Pancreas (tissue), 10 donors: ENCODE data around the gene PCCA. TPM values are rescaled to one million over a fixed set of nuclear protein-coding genes. Genes with fewer than 3 reads are reported as not detected.

Experiments used
- ATAC-seq, 4 donors: fragments of 200-7000 bp; cut with Tn5 transposase; one replicate each; pipeline versions ENCODE4 v1.8.0 to v1.9.1; 2020; ENCODE audit warnings: mild to moderate bottlenecking in 4 of 4, moderate library complexity in 4 of 4
- DNase-seq, 6 donors: peaks; one replicate each; pipeline ENCODE4 v3.0.0-alpha.2; 2020
- FAIRE-seq: peaks from 2 replicates; lab custom pipeline; 2012; peaks lifted over from hg19 to GRCh38; lab: Jason Lieb, UNC
- H3K27ac ChIP-seq, 4 donors: fragments of 200-600 bp; sonication (generic); 1 replicate in 3 of 4; 2 replicates in 1 of 4; pipeline versions ENCODE4 v1.5.0 to v1.8.0; 2020
- H3K27me3 ChIP-seq, 4 donors: fragments of 200-600 bp; one replicate each; pipeline ENCODE4 v1.8.0; 2021
- H3K36me3 ChIP-seq, 3 donors: fragments of 200-600 bp; sonication (generic) in 1 of 3; one replicate each; pipeline versions ENCODE4 v1.5.0 to v1.8.0; 2020 to 2021
- H3K4me1 ChIP-seq, 3 donors: fragments of 200-600 bp; one replicate each; pipeline ENCODE4 v1.8.0; 2021
- H3K4me3 ChIP-seq, 4 donors: fragments of 200-600 bp; sonication (generic) in 2 of 4; one replicate each; pipeline versions ENCODE4 v1.5.0 to v1.8.0; 2020 to 2021
- H3K9me3 ChIP-seq, 4 donors: fragments of 200-600 bp; one replicate each; pipeline ENCODE4 v1.8.0; 2021
- CTCF ChIP-seq, 4 donors: fragments of 200-600 bp; sonication (generic) in 3 of 4; IDR thresholded peaks; one replicate each; pipeline versions ENCODE4 v1.5.0 to v1.8.0; 2021; ENCODE audit warnings: antibody characterized with exemption in 4 of 4
- WGBS, 2 donors: extraction: QIAGEN DNeasy Blood & Tissue Kit; methylation state at CpG; one replicate each; pipeline ENCODE4 v1.1.7; 2013; 5-methylcytosine and 5-hydroxymethylcytosine counted together
- intact Hi-C, 3 donors: fragments of 100-400 bp; cut with DNase I; formaldehyde crosslinking; loops; one replicate each; pipeline versions ENCODE4 v1.11.1 to v1.14.2; 2022
- polyA plus RNA-seq, 2 donors: library from polyadenylated mRNA; stranded (reverse); fragments of 200-250 nt; gene quantifications; one replicate each; pipeline ENCODE4 v1.2.3, GENCODE V29; 2013
- total RNA-seq, 6 donors: library from RNA; stranded (reverse); fragmentation: NEBNext Ultra II Directional in 4 of 6; extraction: Animal tissue kit (Norgen Biotek cat#: 25700) in 4 of 6; gene quantifications; one replicate each; pipeline versions ENCODE4 v1.2.1 to v1.2.4, GENCODE V29; 2021 to 2023
- donor health status: healthy with polysubstance abuse.
- donor health status: DM: no; HTN: no; CAD: no; lungs with moderate emphysema.
- donor health status: DM: no; HTN: no; CAD: no.
- donor health status: control.
- donor health status: control.
- donor health status: Bipolar disorder and iron deficiency.
- donor health status: DM: yes; HTN: yes; CAD: no.
- donor health status: DM: no; HTN: no; CAD: no.
- donor health status: DM: no; HTN: no; CAD: no.
- donor health status: DM: yes; HTN: yes; CAD: no.

Gene PCCA
- total and polyA plus RNA-seq, 8 donors, result 14.2 to 32.1 (median 24.1) TPM

GRCh38 chr13:100124265-100124664 lies 35.4 kb downstream of the PCCA start:
- H3K27ac ChIP-seq, result no peak overlapping the region
- FAIRE-seq (no peak), ATAC-seq (peak in 1 of 4 donors; percentile 31), DNase-seq (no peak)
- no peak for TF ChIP-seq CTCF (IDR thresholded peaks at IDR 0.05)
- H3K9me3 ChIP-seq, result no peaks in the 10 kb centered on the region
- peaks cover 0 to 2% (median 0%) of the 10 kb centered on the region in 3 donors for H3K4me1 ChIP-seq
- H3K36me3 ChIP-seq, result no peaks in the 10 kb centered on the region
- intact Hi-C loops, result no loop called here
- 88 to 94% methylated on average over 5 of the region's 5 CpGs for WGBS, 2 donors
- no peak overlapping the region for H3K4me3 ChIP-seq
- H3K27me3 ChIP-seq, result no peaks in the 10 kb centered on the region

- no peak for TF ChIP-seq CTCF (IDR thresholded peaks at IDR 0.05)
- Histone ChIP-seq H3K9me3 (no peaks in the 10 kb centered on the region), H3K27ac (no peak overlapping the region), H3K36me3 (no peaks in the 10 kb centered on the region), H3K27me3 (no peaks in the 10 kb centered on the region), H3K4me1 (peaks cover 0 to 7% (median 0%) of the 10 kb centered on the region in 3 donors), H3K4me3 (no peak overlapping the region)
- no peak for FAIRE-seq
- intact Hi-C loops, result no loop called here
- WGBS, 2 donors, result 57 to 59% methylated on average over 4 of the region's 4 CpGs
- no peak for ATAC-seq
- no peak for DNase-seq
Measured at GRCh38 chr13:100125946-100126345, 37.1 kb downstream of the PCCA start.

GRCh38 chr13:100128373-100128772 lies 39.5 kb downstream of the PCCA start:
- no peak for DNase-seq
- no peak for TF ChIP-seq CTCF (IDR thresholded peaks at IDR 0.05)
- no peak for FAIRE-seq
- H3K36me3 ChIP-seq, result no peaks in the 10 kb centered on the region
- H3K4me1 ChIP-seq, result peaks cover 0 to 7% (median 0%) of the 10 kb centered on the region in 3 donors
- H3K4me3 ChIP-seq, result no peak overlapping the region
- no peaks in the 10 kb centered on the region for H3K27me3 ChIP-seq
- H3K9me3 ChIP-seq, result no peaks in the 10 kb centered on the region
- ATAC-seq, result peak in 1 of 4 donors; percentile 50
- H3K27ac ChIP-seq, result no peak overlapping the region
- intact Hi-C loops, result no loop called here
- 96 to 100% methylated on average over 3 of the region's 3 CpGs for WGBS, 2 donors

GRCh38 chr13:100128838-100129237 lies 39.9 kb downstream of the PCCA start:
- 71 to 83% methylated on average over 3 of the region's 3 CpGs for WGBS, 2 donors
- peak in 3 of 4 donors; percentile 35 to 72 (median 57) for ATAC-seq
- no peak for DNase-seq

More at GRCh38 chr13:100128838-100129237, 39.9 kb downstream of the PCCA start:
- Histone ChIP-seq H3K4me3 (no peak overlapping the region), H3K27me3 (no peaks in the 10 kb centered on the region), H3K27ac (no peak overlapping the region), H3K4me1 (peaks cover 0 to 7% (median 0%) of the 10 kb centered on the region in 3 donors), H3K9me3 (no peaks in the 10 kb centered on the region), H3K36me3 (no peaks in the 10 kb centered on the region)
- TF ChIP-seq CTCF (IDR thresholded peaks at IDR 0.05), result no peak
- intact Hi-C loops, result no loop called here
- FAIRE-seq, result no peak
